ENCODE data around the gene GKN1. TPM values are rescaled to one million over a fixed set of nuclear protein-coding genes. Genes with fewer than 3 reads are reported as not detected.

Gene GKN1
- total RNA-seq, result not detected in 2 replicates

GRCh38 chr2:68974251-68974650, at the start of gene GKN1:
TSS of gene GKN1 (plus strand) at chr2:68974636. CDS start at chr2:68974678, 42 bp downstream.

GRCh38 chr2:68952887-68953521, 21.4 kb upstream of the GKN1 start, which contains the start of gene GKN2:
TSS of gene GKN2 (minus strand) at chr2:68952893. CDS start at chr2:68952861, 32 bp downstream.

GRCh38 chr2:69013142-69013839, 38.9 kb downstream of the GKN1 start, which contains the start of gene ANTXR1:
TSS of gene ANTXR1 (plus strand) at chr2:69013179. CDS start at chr2:69013500, 321 bp downstream.

Other genes starting within 250 kb of the GKN1 start
- gene ARHGAP25, start 239.8 kb upstream of the GKN1 start, total RNA-seq, result 0.10 and 0.91 TPM in 2 replicates
- not detected in 2 replicates for gene BMP10, start 103.2 kb upstream of the GKN1 start, total RNA-seq
- gene GKN2, start 21.7 kb upstream of the GKN1 start, total RNA-seq, result not detected in 2 replicates
- 89.3 and 121 TPM in 2 replicates for gene ANTXR1, start 38.5 kb downstream of the GKN1 start, total RNA-seq

Measured in smooth muscle cell of the pulmonary artery (primary cell).